DOHH2 (cell line): ENCODE measurements around the gene ABHD14A.

Experiments used
- EZH2phosphoT487 ChIP-seq: fragments of 200-600 bp; sonication (generic); IDR thresholded peaks from 2 replicates; pipeline ENCODE4 v1.6.1; 2017; ENCODE audit warnings: borderline replicate concordance, mild to moderate bottlenecking, antibody characterized with exemption, low read length, moderate library complexity, mixed read lengths
- TF ChIP-seq, protein P1 (sequence below): fragments of 200-600 bp; sonication (generic); IDR thresholded peaks from one replicate; pipeline ENCODE4 v1.5.1; 2014; ENCODE audit warnings: antibody characterized with exemption, mild to moderate bottlenecking, low read depth, low read length; ENCODE audit not compliant: poor library complexity, severe bottlenecking

DNA sequence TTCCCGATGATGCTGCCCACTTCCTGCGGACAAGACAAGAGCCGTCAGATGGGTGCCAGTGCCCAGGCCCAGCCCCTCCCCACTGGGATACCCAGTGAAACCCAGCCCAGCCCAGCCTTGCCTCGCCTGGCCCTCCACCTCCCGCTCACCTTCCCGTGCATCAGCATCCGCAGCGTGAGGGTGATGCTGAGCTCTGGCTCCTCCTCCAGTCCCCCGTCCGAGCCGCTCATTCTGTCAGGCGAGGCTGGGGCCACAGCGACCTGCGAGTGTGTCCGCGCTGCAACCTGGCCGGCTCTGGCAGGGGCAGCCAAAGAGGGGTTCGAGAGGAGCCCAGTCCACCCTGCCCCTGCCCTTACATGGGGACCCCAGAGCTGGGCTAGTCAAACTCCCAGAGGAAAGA lies 13.9 kb upstream of the ABHD14A start:
- TF ChIP-seq, protein P1, sequence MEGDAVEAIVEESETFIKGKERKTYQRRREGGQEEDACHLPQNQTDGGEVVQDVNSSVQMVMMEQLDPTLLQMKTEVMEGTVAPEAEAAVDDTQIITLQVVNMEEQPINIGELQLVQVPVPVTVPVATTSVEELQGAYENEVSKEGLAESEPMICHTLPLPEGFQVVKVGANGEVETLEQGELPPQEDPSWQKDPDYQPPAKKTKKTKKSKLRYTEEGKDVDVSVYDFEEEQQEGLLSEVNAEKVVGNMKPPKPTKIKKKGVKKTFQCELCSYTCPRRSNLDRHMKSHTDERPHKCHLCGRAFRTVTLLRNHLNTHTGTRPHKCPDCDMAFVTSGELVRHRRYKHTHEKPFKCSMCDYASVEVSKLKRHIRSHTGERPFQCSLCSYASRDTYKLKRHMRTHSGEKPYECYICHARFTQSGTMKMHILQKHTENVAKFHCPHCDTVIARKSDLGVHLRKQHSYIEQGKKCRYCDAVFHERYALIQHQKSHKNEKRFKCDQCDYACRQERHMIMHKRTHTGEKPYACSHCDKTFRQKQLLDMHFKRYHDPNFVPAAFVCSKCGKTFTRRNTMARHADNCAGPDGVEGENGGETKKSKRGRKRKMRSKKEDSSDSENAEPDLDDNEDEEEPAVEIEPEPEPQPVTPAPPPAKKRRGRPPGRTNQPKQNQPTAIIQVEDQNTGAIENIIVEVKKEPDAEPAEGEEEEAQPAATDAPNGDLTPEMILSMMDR, result no peak
- no peak for TF ChIP-seq EZH2phosphoT487
